Stimulated activated CD8-positive, alpha-beta memory T cell treated with anti-CD3 and anti-CD28 coated beads, Interleukin-4, amount 100 ng/mL, for 24 hours (primary cell): ENCODE data around the gene SFMBT2.
"Not testable (repeated sequence)": the region's sequence is repeated elsewhere in the genome, so short reads cannot be mapped to it uniquely, and the experiment has no call there.

Source experiments
- DNase-seq: peaks from one replicate; pipeline ENCODE4 v3.0.0-alpha.2; 2020; ENCODE audit warnings: low read depth

SFMBT2 gene

DNA sequence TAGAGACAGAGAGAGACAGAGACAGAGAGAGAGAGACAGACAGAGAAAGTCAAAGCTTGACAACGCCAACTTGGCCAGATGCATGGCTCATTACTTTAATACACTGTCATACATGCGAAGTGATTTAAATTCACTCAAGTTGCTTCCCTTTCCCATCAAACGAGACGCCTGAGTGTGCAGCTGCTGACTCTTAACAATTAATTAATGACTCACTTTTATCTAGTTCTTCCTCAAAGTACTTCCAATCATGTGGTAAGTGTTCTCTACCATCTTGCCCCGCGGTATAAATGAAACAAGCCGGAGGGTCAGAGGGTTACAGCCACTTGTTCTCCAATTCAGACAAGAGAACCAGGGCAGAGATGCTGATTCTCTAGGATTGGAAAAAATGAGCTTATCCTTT lies 90.8 kb downstream of the SFMBT2 start:
- DNase-seq = no peak

GRCh38 chr10:7319632-7320031 lies 91.2 kb downstream of the SFMBT2 start:
- no peak for DNase-seq

GRCh38 chr10:7318836-7319235 lies 92.0 kb downstream of the SFMBT2 start:
- no peak for DNase-seq

DNA sequence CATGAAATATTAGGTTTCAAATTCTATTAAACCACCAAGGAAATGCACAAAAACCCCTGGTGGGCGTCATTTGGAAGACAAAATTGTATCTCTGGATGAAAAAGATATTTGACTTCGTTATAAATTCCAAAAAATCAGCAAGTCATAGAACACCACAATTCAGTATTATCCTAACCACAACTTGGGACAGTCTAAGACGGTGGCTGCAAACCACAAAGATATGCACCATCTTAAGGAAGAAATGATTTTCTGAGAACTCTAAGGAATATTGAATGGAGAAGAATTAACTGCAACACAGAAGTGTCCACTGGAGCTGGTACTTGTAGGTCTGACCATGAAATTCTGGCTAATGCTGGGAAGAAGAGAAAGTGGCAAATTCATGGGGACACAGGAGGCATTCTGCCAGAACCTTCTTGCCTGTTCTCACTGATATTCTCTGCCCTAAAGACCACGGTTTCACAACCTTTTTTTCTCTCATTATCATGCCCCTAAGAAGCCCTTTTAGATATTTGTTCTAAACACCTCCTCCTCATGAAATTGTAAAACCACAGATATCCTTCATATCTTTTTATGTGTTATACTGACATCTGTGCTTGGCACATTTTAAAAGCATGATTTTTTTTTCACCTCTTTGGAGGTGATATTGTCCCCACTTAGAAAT lies 92.9 kb downstream of the SFMBT2 start:
- no peak for DNase-seq

GRCh38 chr10:7316839-7317238 lies 94.0 kb downstream of the SFMBT2 start:
- no peak for DNase-seq

DNA sequence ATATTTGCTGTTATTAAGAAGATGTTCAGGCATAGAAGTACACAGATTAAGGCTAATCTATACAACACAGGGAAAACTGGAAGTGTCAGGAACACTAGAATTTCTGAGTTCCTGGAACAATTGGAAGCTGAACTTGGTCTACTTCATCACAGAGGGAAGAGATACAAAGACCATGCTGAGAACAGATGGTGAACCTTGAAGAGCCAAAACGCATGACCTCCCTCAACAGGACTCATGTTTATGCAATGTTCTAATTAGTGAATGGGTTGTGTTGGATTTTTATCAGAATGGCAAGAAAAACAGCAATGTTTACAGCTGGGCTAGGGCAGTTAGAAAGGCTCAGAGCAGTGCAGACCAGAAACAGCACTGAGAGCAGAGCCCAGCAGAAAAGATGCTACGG lies 94.9 kb downstream of the SFMBT2 start:
- DNase-seq = no peak

GRCh38 chr10:7314170-7314569 lies 96.7 kb downstream of the SFMBT2 start:
- DNase-seq = no peak

DNA sequence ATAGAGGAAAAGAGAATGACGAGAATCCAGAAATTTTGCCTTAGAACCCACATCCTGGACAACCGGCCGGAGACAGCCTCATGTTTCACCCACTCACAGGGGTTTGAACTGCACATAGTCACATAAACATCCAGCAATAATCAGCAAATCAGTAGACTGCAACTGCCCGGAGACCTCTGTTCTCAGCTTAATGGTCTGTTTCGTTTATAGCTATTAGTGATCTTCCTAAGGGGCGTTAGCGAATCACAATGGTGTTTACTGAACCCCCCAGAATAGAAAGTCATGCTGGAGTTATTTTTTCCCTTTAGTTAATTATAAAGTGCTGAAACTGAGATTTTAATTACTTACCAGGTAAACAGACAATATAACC lies 98.4 kb downstream of the SFMBT2 start:
- no peak for DNase-seq

- DNase-seq = not testable (repeated sequence)
Measured at GRCh38 chr10:7311850-7312487, 98.9 kb downstream of the SFMBT2 start.

- DNase-seq = no peak
Measured at GRCh38 chr10:7311218-7311849, 99.5 kb downstream of the SFMBT2 start.

GRCh38 chr10:7310076-7310475 lies 100.8 kb downstream of the SFMBT2 start:
- DNase-seq = no peak

DNA sequence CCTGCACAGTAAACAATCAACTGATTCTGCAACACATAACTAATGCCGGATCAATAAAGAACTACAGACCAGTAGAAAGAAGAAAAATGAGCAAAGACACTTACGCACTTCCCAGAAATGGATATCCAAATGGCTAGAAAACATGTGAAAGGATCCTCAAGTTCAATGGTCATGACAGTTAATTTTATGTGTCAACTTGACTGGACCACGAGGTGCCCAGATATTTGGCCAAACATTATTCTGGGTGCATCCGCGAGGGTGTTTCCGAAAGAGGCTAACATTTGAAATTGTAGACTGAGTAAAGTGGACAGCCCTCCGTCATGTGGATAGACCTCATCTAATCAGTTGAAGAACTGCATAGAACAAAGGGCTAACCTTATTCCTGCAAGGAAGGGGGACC lies 102.0 kb downstream of the SFMBT2 start:
- no peak for DNase-seq

DNA sequence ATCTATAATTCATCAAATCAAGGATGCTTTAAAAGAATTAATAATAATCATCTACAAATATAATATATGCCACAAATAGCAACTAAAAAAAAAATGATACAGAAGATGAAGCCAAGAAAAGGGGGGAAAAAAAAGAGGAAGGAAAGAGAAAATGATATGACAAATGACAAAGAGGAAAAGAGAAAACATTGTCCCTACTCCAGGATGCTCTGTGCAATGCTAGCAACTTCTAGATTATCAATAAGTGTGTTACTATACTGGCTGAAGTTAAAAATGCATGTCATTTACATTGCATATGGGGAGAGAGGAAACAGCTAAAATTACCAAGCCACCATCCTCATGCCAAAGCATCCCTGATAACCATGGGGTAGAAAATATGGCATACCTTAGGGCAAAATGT lies 104.2 kb downstream of the SFMBT2 start:
- no peak for DNase-seq

- no peak for DNase-seq
Measured at GRCh38 chr10:7306147-7306546, 104.7 kb downstream of the SFMBT2 start.

DNA sequence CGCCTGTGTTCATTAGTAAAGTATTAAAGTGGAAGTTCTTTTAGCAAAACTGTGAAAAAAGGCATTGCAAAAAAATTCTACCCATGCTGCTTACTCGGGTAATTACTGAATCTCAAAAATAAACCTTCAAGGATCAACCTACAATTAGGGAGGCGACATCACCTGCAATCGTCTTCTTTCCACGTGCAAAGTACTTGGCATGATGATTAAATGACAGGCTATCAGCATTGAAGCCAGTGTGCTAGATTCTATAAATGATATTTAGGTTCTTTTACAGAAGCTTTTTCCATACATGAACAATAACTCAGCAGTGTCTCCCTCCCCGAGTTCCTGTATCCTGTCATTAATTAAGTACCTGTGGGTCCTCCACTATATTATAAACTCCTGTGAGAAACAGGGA lies 105.8 kb downstream of the SFMBT2 start:
- no peak for DNase-seq

- DNase-seq = no peak
Measured at GRCh38 chr10:7304110-7304509, 106.7 kb downstream of the SFMBT2 start.

DNA sequence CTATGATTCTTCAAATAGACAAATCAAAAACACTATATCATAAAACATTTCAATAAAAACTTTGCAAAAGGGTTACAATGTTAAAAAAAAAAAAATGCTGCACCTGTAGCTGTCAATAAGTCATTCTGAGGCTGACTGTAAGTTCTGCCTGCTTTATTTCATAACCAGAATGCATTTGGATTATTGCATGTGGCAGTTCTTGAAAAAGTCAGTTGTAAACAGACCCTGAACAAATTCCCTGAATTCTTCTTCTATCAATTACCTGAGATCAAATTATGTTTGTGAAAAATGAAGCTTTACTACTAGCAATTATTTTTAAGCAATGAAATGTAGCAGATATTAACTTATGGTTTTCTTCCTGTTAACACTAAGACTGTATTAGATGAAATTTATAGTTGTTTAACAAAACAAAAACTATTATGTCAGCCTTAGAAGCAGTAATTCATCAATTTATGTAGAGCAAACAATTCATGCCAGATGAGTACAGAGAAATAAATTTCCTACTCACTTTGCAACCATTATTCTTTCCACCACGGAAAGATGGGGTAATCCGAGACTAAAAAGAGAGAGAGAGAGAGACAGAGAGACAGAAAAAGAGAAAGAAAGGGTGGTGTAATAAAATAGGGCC lies 107.8 kb downstream of the SFMBT2 start:
- no peak for DNase-seq

DNA sequence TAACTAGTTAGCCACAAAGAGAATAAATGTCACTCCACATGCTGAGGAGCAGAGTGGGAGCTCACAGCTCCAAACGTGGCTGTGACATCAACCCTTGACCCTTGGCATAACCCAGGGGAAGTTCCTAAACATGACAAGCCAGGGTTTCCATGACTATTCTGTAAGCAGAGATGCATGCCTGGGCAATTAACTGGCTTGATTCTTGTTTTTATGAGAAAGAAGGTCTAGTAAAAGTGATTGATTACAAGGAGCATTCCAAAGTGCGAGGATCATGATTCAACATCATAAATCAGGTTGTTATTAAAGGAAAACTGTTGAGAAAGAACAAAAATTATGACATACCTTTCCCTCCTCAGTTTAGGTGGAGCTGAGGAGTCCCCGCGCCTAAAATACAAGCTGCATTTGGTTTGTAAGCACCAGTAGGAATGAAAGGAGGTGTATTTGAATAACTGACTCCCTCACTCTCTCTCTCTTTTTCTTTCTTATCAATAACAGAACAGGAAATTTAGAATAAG lies 108.4 kb downstream of the SFMBT2 start:
- DNase-seq = no peak

- DNase-seq = no peak
Measured at GRCh38 chr10:7301006-7301778, 109.6 kb downstream of the SFMBT2 start.

GRCh38 chr10:7300384-7300971 lies 110.4 kb downstream of the SFMBT2 start:
- no peak for DNase-seq

GRCh38 chr10:7299601-7300325 lies 111.1 kb downstream of the SFMBT2 start:
- not testable (repeated sequence) for DNase-seq
